ENCODE data around the gene ITGA5.
"Not testable (repeated sequence)": the region's sequence is repeated elsewhere in the genome, so short reads cannot be mapped to it uniquely, and the experiment has no call there.

Gene ITGA5

GRCh38 chr12:54368709-54369596 lies 50.1 kb downstream of the ITGA5 start:
- peak; percentile 93 for DNase-seq

- DNase-seq: no peak
These were observed 50.9 kb downstream of the ITGA5 start for GRCh38 chr12:54368025-54368708.

- DNase-seq: no peak
These were observed 54.7 kb downstream of the ITGA5 start, which contains the start of gene GPR84 for GRCh38 chr12:54364413-54364812. GPR84 (minus strand) TSS chr12:54364486; CDS start chr12:54363851, 635 bp downstream.

GRCh38 chr12:54363618-54364017 lies 55.4 kb downstream of the ITGA5 start:
- no peak for DNase-seq

GRCh38 chr12:54363047-54363446 lies 56.0 kb downstream of the ITGA5 start:
- no peak for DNase-seq

- peak; percentile 64 for DNase-seq
These were observed 58.2 kb downstream of the ITGA5 start for GRCh38 chr12:54360717-54361456.

GRCh38 chr12:54359762-54360351 lies 59.2 kb downstream of the ITGA5 start:
- no peak for DNase-seq

- peak; percentile 95 for DNase-seq
These were observed 59.9 kb downstream of the ITGA5 start for GRCh38 chr12:54358945-54359761.

GRCh38 chr12:54358191-54358944 lies 60.7 kb downstream of the ITGA5 start:
- peak; percentile 67 for DNase-seq

GRCh38 chr12:54357506-54358190 lies 61.4 kb downstream of the ITGA5 start:
- DNase-seq: no peak

GRCh38 chr12:54356951-54357356 lies 62.1 kb downstream of the ITGA5 start:
- no peak for DNase-seq

GRCh38 chr12:54356228-54356627 lies 62.8 kb downstream of the ITGA5 start:
- no peak for DNase-seq

GRCh38 chr12:54355104-54355815 lies 63.8 kb downstream of the ITGA5 start:
- no peak for DNase-seq

GRCh38 chr12:54354271-54354670 lies 64.8 kb downstream of the ITGA5 start:
- not testable (repeated sequence) for DNase-seq

GRCh38 chr12:54352891-54353874 lies 65.9 kb downstream of the ITGA5 start:
- DNase-seq: no peak

GRCh38 chr12:54352022-54352531 lies 67.0 kb downstream of the ITGA5 start:
- peak; percentile 57 for DNase-seq

- no peak for DNase-seq
These were observed 67.7 kb downstream of the ITGA5 start for GRCh38 chr12:54351341-54351740.

- no peak for DNase-seq
These were observed 68.3 kb downstream of the ITGA5 start for GRCh38 chr12:54350743-54351142.

Data from stimulated activated CD4-positive, alpha-beta T cell treated with anti-CD3 and anti-CD28 coated beads, Interleukin-4, amount 100 ng/mL, for 24 hours (primary cell).